Trophoblast cell (in vitro differentiated cells and primary cell): ENCODE results near the gene RAP1GDS1.
"Not testable (repeated sequence)": the region's sequence is repeated elsewhere in the genome, so short reads cannot be mapped to it uniquely, and the experiment has no call there.

Source experiments
- DNase-seq, 2 donors: peaks; one replicate each; pipeline ENCODE4 v3.0.0-alpha.2; 2016
- H2AFZ ChIP-seq: 2 replicates; pipeline ENCODE4 v1.6.1; 2013; ENCODE audit warnings: low read length, moderate library complexity, mild to moderate bottlenecking; ENCODE audit not compliant: insufficient read depth, poor library complexity
- H2AK5ac ChIP-seq: 2 replicates; pipeline ENCODE4 v1.6.1; 2013; ENCODE audit warnings: mild to moderate bottlenecking, low read length
- H2BK120ac ChIP-seq: 2 replicates; pipeline ENCODE4 v1.6.1; 2013; ENCODE audit warnings: low read length, mild to moderate bottlenecking, moderate library complexity; ENCODE audit not compliant: insufficient read depth, poor library complexity
- H2BK12ac ChIP-seq: 2 replicates; pipeline ENCODE4 v1.6.1; 2013; ENCODE audit warnings: mild to moderate bottlenecking, low read length, moderate library complexity
- H2BK5ac ChIP-seq: 2 replicates; pipeline ENCODE4 v1.6.1; 2013; ENCODE audit warnings: low read length, low read depth, moderate library complexity, mild to moderate bottlenecking; ENCODE audit not compliant: poor library complexity
- H3K14ac ChIP-seq: 2 replicates; pipeline ENCODE4 v1.6.1; 2013; ENCODE audit warnings: mild to moderate bottlenecking, low read length
- H3K18ac ChIP-seq: 2 replicates; pipeline ENCODE4 v1.6.1; 2013; ENCODE audit warnings: mild to moderate bottlenecking, low read length
- H3K23ac ChIP-seq: 2 replicates; pipeline ENCODE4 v1.6.1; 2013; ENCODE audit warnings: low read length
- H3K27ac ChIP-seq: 2 replicates; pipeline ENCODE4 v1.5.1; 2013; ENCODE audit warnings: low read depth, mild to moderate bottlenecking, inconsistent platforms, low read length, moderate library complexity
- H3K27me3 ChIP-seq: 2 replicates; pipeline ENCODE4 v1.6.1; 2013; ENCODE audit warnings: inconsistent platforms, mild to moderate bottlenecking, low read length, moderate library complexity; ENCODE audit not compliant: insufficient read depth
- H3K36me3 ChIP-seq, 2 experiments: 1 replicate in 1 of 2; 2 replicates in 1 of 2; pipeline ENCODE4 v1.6.1; 2013; ENCODE audit warnings: low read length in 2 of 2, mild to moderate bottlenecking in 2 of 2, moderate library complexity in 1 of 2; ENCODE audit not compliant: insufficient read depth in 2 of 2, control insufficient read depth in 1 of 2
- H3K4ac ChIP-seq: 2 replicates; pipeline ENCODE4 v1.6.1; 2013; ENCODE audit warnings: low read depth, mild to moderate bottlenecking, low read length, moderate library complexity
- H3K4me1 ChIP-seq, 2 experiments: 1 replicate in 1 of 2; 2 replicates in 1 of 2; pipeline ENCODE4 v1.6.1; 2013; ENCODE audit warnings: low read length in 2 of 2, mild to moderate bottlenecking in 2 of 2, moderate library complexity in 1 of 2; ENCODE audit not compliant: insufficient read depth in 2 of 2, control insufficient read depth in 1 of 2
- H3K4me2 ChIP-seq: 2 replicates; pipeline ENCODE4 v1.6.1; 2013; ENCODE audit warnings: inconsistent platforms, mild to moderate bottlenecking, low read length, moderate library complexity
- H3K4me3 ChIP-seq: 2 replicates; pipeline ENCODE4 v1.5.1; 2013; ENCODE audit warnings: mild to moderate bottlenecking, low read depth, low read length, inconsistent platforms
- H3K79me1 ChIP-seq: one replicate; pipeline ENCODE4 v1.6.1; 2013; ENCODE audit warnings: low read length
- H3K79me2 ChIP-seq: 2 replicates; pipeline ENCODE4 v1.6.1; 2013; ENCODE audit warnings: low read length, mild to moderate bottlenecking; ENCODE audit not compliant: control insufficient read depth, insufficient read depth, poor library complexity
- H3K9ac ChIP-seq: 2 replicates; pipeline ENCODE4 v1.6.1; 2013; ENCODE audit warnings: mild to moderate bottlenecking, low read length
- H3K9me3 ChIP-seq: 2 replicates; pipeline ENCODE4 v1.6.1; 2013; ENCODE audit warnings: low read depth, mild to moderate bottlenecking, control low read depth, inconsistent platforms, low read length; ENCODE audit not compliant: insufficient read depth
- H4K12ac ChIP-seq: 2 replicates; pipeline ENCODE4 v1.6.1; 2013; ENCODE audit warnings: low read depth, mild to moderate bottlenecking, low read length, moderate library complexity
- H4K8ac ChIP-seq: 2 replicates; pipeline ENCODE4 v1.6.1; 2013; ENCODE audit warnings: low read depth, mild to moderate bottlenecking, low read length, moderate library complexity
- H4K91ac ChIP-seq: one replicate; pipeline ENCODE4 v1.6.1; 2013; ENCODE audit warnings: low read depth, mild to moderate bottlenecking, low read length, moderate library complexity
- WGBS: extraction: QIAGEN DNeasy Blood & Tissue Kit; methylation state at CpG from one replicate; pipeline ENCODE4 v1.1.7; 2013; ENCODE audit warnings: missing lambda C conversion rate; ENCODE audit not compliant: insufficient read length, insufficient coverage; ENCODE audit errors: extremely low coverage; 5-methylcytosine and 5-hydroxymethylcytosine counted together

The RAP1GDS1 gene

GRCh38 chr4:98319021-98319420 is 57.8 kb downstream of the RAP1GDS1 start:
- H3K4ac ChIP-seq, result no peak overlapping the region
- H2AFZ ChIP-seq, result no peak overlapping the region
- H4K12ac ChIP-seq, result no peak overlapping the region
- no peak overlapping the region for H2BK5ac ChIP-seq
- no peak for DNase-seq
- no peaks in the 10 kb centered on the region for H3K79me1 ChIP-seq
- no peak overlapping the region for H2AK5ac ChIP-seq
- no peak overlapping the region for H2BK120ac ChIP-seq
- no peaks in the 10 kb centered on the region for H3K4me1 ChIP-seq
- no peaks in the 10 kb centered on the region for H3K36me3 ChIP-seq
- H3K79me2 ChIP-seq, result no peaks in the 10 kb centered on the region
- H4K8ac ChIP-seq, result no peak overlapping the region
- no CpG with 5 or more reads among the region's 1 CpG for WGBS
- H3K23ac ChIP-seq, result no peak overlapping the region
- no peak overlapping the region for H3K27ac ChIP-seq
- H3K9ac ChIP-seq, result no peak overlapping the region
- H2BK12ac ChIP-seq, result no peak overlapping the region
- H3K14ac ChIP-seq, result no peak overlapping the region
- H3K4me3 ChIP-seq, result no peak overlapping the region
- H3K27me3 ChIP-seq, result no peaks in the 10 kb centered on the region
- H3K18ac ChIP-seq, result no peak overlapping the region
- no peak overlapping the region for H3K4me2 ChIP-seq
- H3K9me3 ChIP-seq, result no peaks in the 10 kb centered on the region
- H4K91ac ChIP-seq, result no peak overlapping the region

- H3K79me2 ChIP-seq, result no peaks in the 10 kb centered on the region
- peaks cover 4% of the 10 kb centered on the region for H3K9me3 ChIP-seq
- H3K4me2 ChIP-seq, result no peak overlapping the region
- no peak overlapping the region for H3K4me3 ChIP-seq
- H4K8ac ChIP-seq, result no peak overlapping the region
- no peak overlapping the region for H2AFZ ChIP-seq
- H2BK5ac ChIP-seq, result no peak overlapping the region
- no peak overlapping the region for H3K9ac ChIP-seq
- H3K27ac ChIP-seq, result no peak overlapping the region
- no peak overlapping the region for H2BK120ac ChIP-seq
- H3K27me3 ChIP-seq, result no peaks in the 10 kb centered on the region
- no peak overlapping the region for H2AK5ac ChIP-seq
- H4K91ac ChIP-seq, result no peak overlapping the region
- H3K79me1 ChIP-seq, result no peaks in the 10 kb centered on the region
- no peak overlapping the region for H2BK12ac ChIP-seq
- no peak overlapping the region for H4K12ac ChIP-seq
- no peak overlapping the region for H3K4ac ChIP-seq
- no peaks in the 10 kb centered on the region for H3K4me1 ChIP-seq
- H3K18ac ChIP-seq, result no peak overlapping the region
- H3K36me3 ChIP-seq, result peaks cover 0 to 7% of the 10 kb centered on the region in 2 experiments
- no peak overlapping the region for H3K14ac ChIP-seq
- H3K23ac ChIP-seq, result no peak overlapping the region
- no CpG with 5 or more reads among the region's 2 CpGs for WGBS
- no peak for DNase-seq
Observed at GRCh38 chr4:98326168-98326567, 65.0 kb downstream of the RAP1GDS1 start.

GRCh38 chr4:98327694-98328093 is 66.5 kb downstream of the RAP1GDS1 start:
- Histone ChIP-seq H3K18ac (no peak overlapping the region), H3K4me1 (no peaks in the 10 kb centered on the region), H3K4me3 (no peak overlapping the region), H3K27me3 (no peaks in the 10 kb centered on the region), H2AK5ac (no peak overlapping the region), H3K14ac (no peak overlapping the region), H2BK12ac (no peak overlapping the region), H3K27ac (no peak overlapping the region), H3K36me3 (peaks cover 0 to 7% of the 10 kb centered on the region in 2 experiments), H3K9me3 (peaks cover 4% of the 10 kb centered on the region), H3K79me2 (no peaks in the 10 kb centered on the region), H3K79me1 (no peaks in the 10 kb centered on the region), H3K4ac (no peak overlapping the region), H3K9ac (no peak overlapping the region), H2BK120ac (no peak overlapping the region), H4K91ac (no peak overlapping the region), H4K12ac (no peak overlapping the region), H3K23ac (no peak overlapping the region), H2AFZ (no peak overlapping the region), H3K4me2 (no peak overlapping the region), H2BK5ac (no peak overlapping the region), H4K8ac (no peak overlapping the region)
- no peak for DNase-seq
- no CpG with 5 or more reads among the region's 1 CpG for WGBS

- H4K12ac ChIP-seq, H2BK12ac ChIP-seq, H3K18ac ChIP-seq, H2BK5ac ChIP-seq, H3K4me2 ChIP-seq, H3K79me1 ChIP-seq, H3K27ac ChIP-seq, H3K27me3 ChIP-seq, H2AFZ ChIP-seq, H3K79me2 ChIP-seq, H3K9ac ChIP-seq, DNase-seq, H3K14ac ChIP-seq, H4K8ac ChIP-seq, H3K4me3 ChIP-seq, H3K9me3 ChIP-seq, H3K4ac ChIP-seq, H3K4me1 ChIP-seq, H2BK120ac ChIP-seq, H3K23ac ChIP-seq, H2AK5ac ChIP-seq, H3K36me3 ChIP-seq, H4K91ac ChIP-seq: not testable (repeated sequence)
- WGBS, result no CpG with 5 or more reads among the region's 31 CpGs
Observed at GRCh38 chr4:98329879-98330640, 68.9 kb downstream of the RAP1GDS1 start.
